Omental fat pad (tissue), 4 donors: ENCODE data around the gene ELAC1. TPM values are rescaled to one million over a fixed set of nuclear protein-coding genes. Genes with fewer than 3 reads are reported as not detected.

Source experiments
- ATAC-seq: fragments of 150-250 bp; one replicate; pipeline ENCODE4 v1.9.1; 2016; ENCODE audit warnings: mild to moderate bottlenecking, moderate library complexity; ENCODE audit not compliant: low FRiP score
- DNase-seq: peaks from one replicate; pipeline ENCODE4 v3.0.0-alpha.2; 2019; ENCODE audit warnings: low spot score
- total RNA-seq, 4 donors: library from RNA; depleted of rRNA; stranded (reverse); fragments of >200 nt; gene quantifications; one replicate each; pipeline ENCODE4 v1.1.0, GENCODE V29; 2016
- TF ChIP-seq, protein P1 (sequence below), 3 donors: fragments of 450-650 bp; IDR thresholded peaks; one replicate each; pipeline ENCODE4 v1.5.1; 2016 to 2017; ENCODE audit warnings: antibody characterized with exemption in 3 of 3, mild to moderate bottlenecking in 3 of 3, moderate library complexity in 2 of 3

ELAC1 gene
- total RNA-seq, 4 donors from 2014 or later = 4.4 to 8.4 (median 5.5) TPM

DNA sequence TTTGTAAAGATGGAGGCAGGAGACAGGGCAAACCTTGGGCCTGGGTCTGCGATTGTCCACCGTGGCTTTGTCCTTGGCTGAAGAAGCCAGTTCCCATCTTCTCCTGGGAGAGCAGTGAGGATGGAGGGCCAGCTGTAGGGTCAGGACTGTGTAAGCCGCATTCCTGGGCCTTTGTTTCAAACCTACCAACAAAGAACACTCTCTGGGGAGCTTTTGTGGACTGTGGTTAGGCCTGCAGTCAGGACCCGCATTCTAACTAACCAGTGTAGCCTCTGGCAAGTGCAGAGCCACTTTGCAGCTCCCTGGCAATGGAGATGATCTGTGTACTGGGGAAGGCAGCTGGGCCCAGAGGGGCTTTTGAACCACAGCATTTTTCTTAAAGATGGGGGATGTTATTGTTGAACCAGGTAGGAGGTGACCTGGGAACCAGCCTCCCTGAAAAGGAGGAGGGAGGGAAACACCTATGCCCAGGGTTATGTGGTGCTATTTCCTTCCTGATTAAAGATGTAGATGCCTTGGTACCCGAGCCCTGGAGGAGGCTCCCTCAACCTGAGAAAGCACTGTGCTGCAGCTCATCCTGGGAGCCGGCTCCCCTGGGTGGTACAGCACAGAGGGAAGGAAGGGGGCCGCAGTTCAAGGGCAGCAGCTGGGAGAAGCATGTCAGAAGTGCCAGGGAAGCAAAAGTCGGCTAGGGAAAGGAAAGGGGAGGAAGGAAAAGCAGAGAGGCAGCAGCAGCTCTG lies 49.5 kb downstream of the ELAC1 start:
- ATAC-seq (no peak), DNase-seq (no peak)
- TF ChIP-seq, protein P1, sequence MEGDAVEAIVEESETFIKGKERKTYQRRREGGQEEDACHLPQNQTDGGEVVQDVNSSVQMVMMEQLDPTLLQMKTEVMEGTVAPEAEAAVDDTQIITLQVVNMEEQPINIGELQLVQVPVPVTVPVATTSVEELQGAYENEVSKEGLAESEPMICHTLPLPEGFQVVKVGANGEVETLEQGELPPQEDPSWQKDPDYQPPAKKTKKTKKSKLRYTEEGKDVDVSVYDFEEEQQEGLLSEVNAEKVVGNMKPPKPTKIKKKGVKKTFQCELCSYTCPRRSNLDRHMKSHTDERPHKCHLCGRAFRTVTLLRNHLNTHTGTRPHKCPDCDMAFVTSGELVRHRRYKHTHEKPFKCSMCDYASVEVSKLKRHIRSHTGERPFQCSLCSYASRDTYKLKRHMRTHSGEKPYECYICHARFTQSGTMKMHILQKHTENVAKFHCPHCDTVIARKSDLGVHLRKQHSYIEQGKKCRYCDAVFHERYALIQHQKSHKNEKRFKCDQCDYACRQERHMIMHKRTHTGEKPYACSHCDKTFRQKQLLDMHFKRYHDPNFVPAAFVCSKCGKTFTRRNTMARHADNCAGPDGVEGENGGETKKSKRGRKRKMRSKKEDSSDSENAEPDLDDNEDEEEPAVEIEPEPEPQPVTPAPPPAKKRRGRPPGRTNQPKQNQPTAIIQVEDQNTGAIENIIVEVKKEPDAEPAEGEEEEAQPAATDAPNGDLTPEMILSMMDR (IDR thresholded peaks at IDR 0.05) = no peak

DNA sequence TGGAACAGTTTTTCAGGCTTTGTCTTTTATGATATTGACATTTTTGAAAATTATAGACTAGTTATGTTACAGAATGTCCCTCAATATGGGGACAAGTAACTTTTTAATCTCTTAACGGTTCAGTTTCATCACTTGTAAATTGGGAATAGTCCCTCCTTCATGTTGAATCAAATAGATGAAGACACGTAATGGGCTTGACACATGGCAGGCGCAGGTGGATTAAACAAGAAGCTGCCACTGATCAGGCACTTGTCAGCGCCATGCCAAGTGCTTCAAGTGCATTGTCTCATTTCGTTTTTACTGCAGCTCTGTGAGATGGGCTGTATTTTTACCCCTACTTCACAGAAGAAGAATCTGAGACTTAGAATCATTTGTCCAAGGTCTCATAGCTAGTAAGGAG lies 52.7 kb downstream of the ELAC1 start:
- TF ChIP-seq, protein P1 (IDR thresholded peaks at IDR 0.05) = no peak
- ATAC-seq (no peak), DNase-seq (no peak)

DNA sequence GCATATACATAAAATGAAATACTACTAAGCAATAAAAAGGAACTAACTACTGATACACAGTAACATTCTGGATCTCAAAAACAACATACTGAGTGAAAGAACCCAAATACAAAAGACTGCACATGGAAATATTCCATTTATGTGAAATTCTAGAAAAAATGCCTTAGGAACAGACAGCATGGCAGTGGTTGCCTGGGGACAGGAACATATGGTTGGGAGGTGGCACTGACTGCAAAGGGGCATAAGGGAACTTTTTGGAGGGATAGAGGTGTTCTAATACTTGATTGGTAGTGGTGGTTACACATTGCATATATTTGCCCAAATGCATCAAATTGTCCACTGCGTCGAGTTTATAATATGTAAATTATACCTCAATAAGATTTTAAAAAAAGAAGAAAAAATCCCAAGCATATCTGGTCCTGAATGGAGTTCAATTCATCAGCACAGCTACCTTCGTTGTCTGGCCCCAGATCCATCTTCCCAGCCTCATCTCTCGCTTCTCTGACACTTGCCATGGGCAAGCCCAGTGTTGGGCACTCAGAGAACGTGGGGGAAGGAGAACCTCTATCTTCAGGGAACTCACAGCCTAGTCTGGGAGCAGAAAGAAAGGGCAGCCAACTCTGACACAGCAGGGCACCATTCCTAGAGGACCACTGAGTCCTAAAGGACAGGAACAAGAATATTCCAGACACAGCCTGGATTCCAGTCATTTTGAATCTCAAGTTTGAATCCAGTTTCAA lies 53.6 kb downstream of the ELAC1 start:
- no peak for DNase-seq
- ATAC-seq = no peak
- TF ChIP-seq, protein P1 (IDR thresholded peaks at IDR 0.05) = no peak

DNA sequence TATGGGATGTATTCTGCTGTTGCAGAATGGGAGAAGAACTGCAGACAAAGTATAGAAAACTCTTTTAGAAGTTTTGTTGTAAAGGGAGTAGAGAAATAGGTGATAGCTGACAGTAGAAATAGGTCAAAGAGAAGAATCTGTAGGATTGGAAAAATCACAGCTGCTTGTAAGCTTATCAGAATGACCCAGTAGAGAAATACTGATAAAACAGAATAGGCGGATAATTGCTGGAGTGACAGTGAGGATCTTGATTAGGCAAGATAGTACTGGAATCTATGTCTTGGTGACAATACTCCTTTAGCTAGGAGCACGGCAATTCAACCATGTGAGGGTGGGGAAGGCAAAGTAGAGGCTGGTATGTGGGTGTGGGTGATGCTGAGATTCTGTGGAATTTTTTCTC lies 57.7 kb downstream of the ELAC1 start:
- TF ChIP-seq, protein P1 (IDR thresholded peaks at IDR 0.05) = no peak
- DNase-seq = no peak
- no peak for ATAC-seq

DNA sequence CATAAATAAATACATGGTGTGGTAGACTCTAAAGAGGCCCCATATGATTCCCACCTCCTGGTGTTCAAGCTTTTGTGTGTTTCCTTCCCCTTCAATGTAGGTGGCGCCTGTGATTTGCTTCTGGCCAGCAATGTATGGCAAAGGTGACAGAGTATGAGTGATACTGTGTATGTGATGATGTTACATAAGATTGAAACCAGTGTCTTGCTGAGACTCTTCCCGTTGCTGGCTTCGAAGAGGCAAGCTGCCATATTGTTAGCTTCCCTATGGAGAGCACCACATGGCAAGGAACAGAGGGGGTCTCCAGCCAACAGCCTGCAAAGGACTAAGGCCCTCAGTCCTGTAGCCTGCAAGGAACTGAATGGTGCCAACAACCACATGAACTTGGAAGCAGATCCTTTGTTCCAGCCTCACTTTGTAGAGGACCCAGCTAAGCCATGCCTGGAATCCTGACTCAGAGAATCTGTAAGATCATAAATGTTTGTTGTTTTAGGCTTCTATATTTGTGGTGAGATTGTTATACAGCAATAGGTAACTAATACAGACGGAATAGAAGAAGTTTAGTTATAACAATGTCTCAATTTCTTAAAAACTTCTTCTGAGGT lies 60.5 kb downstream of the ELAC1 start:
- DNase-seq = no peak
- TF ChIP-seq, protein P1 (IDR thresholded peaks at IDR 0.05) = no peak
- no peak for ATAC-seq

DNA sequence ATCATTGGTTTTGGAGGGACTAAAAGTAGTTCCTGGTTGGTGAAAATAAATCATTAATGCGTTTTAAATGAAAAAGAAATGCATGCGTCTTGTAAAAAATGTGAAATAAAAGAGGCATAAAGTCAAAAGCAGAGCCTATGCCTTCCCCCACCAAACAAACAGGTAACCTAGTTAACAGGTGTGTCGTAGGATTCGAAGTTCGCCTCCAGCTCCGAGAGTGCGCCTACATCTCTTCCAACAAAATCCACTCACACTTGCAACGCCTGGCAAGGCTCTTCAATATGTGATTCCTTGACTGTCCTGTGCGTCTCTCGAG lies 61.5 kb downstream of the ELAC1 start:
- DNase-seq (no peak), ATAC-seq (no peak)
- TF ChIP-seq, protein P1 (IDR thresholded peaks at IDR 0.05) = no peak
